T-helper 2 cell (primary cell): Measurements from ENCODE around the gene TRPV5.

Experiments used
- DNase-seq, 5 experiments: peaks; one replicate each; pipeline versions ENCODE4 v3.0.0 to v3.0.0-alpha.2; 2012 to 2022

Gene TRPV5

GRCh38 chr7:142883571-142884285, 49.8 kb downstream of the TRPV5 start:
- no peak for DNase-seq

DNA sequence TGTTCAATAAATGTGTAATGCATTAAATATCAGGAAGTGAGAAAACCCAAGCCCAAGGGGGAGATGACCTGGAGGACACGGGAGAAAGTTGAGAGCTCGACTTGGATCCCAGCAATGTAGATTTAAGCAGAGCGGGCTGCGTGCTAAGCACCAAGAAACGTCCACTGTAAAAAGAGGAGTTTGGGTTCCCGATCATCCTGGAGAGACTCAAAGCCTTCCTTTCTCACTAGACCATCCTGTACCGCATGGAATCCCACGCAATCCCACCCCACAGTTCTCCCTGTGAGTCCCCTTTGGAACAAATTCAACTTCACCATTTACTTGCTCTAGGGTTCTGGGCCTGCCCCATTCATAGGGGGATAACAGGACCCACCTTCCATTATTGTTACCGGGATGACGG, 50.4 kb downstream of the TRPV5 start:
- DNase-seq = no peak

DNA sequence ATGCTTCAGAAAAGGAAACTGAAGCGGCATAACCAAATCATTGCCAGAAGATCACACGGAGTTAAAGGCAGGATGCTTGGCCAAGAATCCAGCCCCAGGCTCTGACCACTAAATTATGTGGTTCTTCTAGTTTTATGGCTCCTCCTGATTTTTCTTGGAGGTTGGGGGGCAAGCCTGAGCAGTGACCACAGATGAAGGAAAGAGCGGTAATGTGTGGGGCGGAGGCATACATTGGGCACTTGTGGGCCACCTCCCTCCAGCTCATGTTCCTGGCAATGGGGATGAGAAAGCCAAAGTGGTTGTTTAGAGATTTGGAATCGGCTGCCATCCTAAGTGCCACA, 51.2 kb downstream of the TRPV5 start:
- DNase-seq = no peak

GRCh38 chr7:142881586-142882337, 51.8 kb downstream of the TRPV5 start:
- no peak for DNase-seq

DNA sequence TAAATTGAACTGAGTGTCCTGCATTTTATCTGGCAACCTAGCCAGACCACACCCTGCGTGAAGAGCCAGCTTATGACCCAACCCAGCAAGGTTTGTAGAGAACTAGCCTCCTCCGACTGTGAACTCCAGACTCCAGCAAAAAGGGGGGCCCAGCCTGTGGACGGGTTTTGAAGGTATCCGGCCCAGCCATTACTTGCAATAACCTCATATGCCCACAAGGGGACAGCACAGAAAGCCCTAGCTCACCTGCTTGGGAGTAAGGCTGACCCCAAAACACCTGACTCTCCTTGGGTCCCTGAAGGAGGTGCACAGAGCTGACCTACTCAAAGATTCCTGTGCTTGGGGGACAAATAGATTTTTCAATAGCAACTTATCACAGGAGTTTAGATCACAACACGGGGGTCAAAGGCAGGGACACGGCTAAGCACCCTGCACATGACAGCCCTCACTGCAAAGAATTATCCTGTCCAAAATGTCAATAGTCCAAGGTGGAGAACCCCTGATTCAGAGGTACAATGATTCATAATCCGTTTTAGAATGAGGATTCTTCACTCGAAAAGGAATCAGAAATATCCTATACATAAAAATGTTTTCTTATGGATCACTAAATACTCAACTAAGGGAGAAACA, 52.6 kb downstream of the TRPV5 start:
- DNase-seq = peak in 4 of 5 experiments; percentile 8 to 43 (median 21)

- DNase-seq = no peak
Observed at GRCh38 chr7:142879060-142879459, 54.5 kb downstream of the TRPV5 start.

- no peak for DNase-seq
Observed at GRCh38 chr7:142878315-142878714, 55.2 kb downstream of the TRPV5 start.

DNA sequence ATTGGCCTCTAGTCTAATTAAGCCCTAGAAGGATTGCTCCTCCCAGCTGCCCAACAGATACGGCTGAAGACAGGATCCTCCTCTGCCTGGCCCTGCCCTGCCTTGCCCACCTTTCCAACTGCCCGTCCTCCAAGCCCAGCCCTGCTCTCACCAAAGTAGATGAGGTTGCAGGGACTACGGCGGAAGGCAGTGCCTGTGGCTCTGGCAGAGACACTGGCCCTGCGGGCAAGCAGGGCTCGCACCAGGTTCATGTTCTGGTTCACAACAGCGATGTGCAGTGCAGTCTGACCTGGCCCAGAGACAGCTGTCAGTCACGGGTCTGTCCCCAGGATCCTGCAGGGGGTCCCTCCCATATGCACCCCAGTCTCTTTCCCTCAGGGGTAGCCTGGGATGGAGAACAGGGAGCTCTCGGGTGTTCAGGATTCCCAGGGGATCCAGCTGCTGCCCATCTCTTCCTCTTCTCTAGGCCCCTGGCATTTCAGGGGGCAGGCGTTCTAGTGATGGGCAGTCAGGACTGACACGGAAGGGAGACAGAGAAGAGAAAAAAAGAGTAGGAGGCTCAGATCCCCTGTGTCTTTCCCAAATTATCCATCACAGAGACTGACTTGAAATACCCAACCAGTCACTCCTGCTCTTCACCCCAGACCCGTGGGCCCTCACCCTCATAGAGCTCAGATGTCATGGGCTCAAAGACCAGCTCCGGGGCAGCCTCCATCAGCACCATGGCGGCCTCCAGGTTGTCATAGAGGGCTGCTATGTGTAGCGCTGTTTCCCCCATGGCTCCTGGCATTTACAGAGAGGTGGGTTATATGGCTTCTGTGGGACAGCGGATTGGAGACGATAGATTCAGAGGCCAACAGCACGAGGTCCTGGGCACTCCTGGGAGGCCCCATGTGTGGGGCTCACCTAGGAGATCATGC, 56.3 kb downstream of the TRPV5 start:
- no peak for DNase-seq

- DNase-seq = no peak
Observed at GRCh38 chr7:142876236-142876960, 57.1 kb downstream of the TRPV5 start.

GRCh38 chr7:142875456-142875855, 58.1 kb downstream of the TRPV5 start:
- no peak for DNase-seq

GRCh38 chr7:142874837-142875236, 58.7 kb downstream of the TRPV5 start:
- no peak for DNase-seq

DNA sequence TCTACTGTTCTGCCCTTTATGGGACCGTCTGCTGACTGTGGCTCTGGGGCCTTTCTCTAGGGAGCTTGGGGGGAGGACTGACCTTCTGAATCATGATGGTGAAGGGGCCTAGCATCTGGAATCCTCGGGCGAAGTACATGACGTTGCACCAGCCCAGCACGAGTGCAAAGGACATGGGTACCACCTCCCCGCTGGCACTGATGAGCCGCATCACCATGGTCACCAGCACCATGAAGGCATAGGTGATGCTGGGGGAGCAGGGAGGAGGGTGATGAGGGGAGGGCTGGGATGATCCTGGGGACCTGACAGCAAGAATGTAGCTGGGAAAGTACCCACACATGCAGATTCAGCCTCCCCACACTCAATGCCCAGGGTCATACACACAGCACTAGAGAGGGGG, 59.1 kb downstream of the TRPV5 start:
- DNase-seq = no peak

DNA sequence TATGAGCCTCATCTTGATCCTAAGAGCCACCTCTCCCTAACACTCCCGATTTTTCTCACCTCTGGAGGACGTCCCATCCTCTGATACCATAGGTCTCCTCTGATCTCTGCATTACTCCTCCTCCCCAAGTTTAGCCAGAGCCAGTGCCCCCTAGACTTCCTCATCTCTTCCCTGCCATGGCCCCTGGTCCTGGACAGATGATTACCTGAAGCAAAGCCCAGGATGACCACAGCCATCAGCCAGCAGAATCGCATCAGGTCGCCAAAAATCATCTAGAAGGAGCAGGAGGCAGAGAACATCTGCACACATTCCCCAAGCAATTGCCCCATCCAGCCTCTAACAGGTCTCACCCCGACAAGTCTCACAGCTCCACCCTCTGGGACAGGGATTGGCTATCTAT, 59.7 kb downstream of the TRPV5 start:
- no peak for DNase-seq

DNA sequence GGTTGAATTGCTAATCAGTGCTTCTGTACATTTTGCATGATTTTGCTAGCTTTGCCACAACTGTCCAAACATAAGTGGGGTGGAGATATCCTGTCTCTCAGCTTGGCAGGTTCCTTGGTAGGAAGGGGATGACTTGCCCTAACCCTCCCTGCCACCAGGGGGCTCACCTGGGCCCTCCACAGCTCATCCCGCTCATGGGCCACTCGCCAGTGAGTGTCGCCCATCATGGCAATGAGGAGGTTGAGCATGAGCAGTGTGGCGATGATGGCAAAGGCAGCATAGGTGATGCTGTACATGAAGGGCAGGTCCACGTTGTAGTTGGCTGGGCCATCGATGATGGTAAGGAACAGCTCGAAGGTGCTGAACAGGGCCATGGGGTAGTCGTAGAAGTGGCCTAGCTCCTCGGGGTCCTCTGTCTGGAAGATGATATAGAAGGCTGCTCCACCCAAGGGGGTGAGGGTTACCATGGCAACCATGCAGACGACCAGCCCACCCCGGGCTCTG, 60.2 kb downstream of the TRPV5 start:
- DNase-seq = peak in 1 of 5 experiments; percentile 27

DNA sequence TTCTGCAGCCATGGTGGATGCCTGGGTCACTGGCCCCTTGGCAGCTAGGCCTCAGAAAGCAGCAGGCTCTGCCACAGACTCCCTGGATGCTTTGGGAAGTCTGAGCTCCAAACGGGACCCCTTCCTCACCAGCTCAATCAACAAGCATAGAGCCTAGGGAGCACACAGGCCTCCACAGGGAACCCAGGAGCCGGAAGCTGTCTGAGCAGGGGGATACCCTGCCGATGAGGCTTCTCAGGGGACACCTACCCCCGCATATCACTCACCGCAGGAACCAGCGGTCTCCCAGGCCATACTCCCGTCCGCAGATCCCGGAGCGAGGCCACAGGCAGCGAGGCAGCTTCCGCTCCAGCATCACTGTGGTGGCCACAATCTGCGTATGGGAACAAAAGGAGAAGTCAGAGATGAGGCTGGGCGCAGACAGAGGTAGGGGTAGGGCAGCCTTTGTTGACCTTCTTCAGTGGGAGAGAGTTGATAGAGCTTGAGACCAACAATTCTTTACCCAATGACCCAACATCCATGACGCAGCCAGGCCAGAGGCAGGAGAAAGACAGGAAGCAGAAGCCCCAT, 61.4 kb downstream of the TRPV5 start:
- DNase-seq = no peak

- DNase-seq = no peak
Observed at GRCh38 chr7:142871260-142872105, 62.1 kb downstream of the TRPV5 start.

GRCh38 chr7:142870566-142871259, 62.8 kb downstream of the TRPV5 start:
- no peak for DNase-seq

GRCh38 chr7:142870147-142870559, 63.4 kb downstream of the TRPV5 start:
- no peak for DNase-seq

DNA sequence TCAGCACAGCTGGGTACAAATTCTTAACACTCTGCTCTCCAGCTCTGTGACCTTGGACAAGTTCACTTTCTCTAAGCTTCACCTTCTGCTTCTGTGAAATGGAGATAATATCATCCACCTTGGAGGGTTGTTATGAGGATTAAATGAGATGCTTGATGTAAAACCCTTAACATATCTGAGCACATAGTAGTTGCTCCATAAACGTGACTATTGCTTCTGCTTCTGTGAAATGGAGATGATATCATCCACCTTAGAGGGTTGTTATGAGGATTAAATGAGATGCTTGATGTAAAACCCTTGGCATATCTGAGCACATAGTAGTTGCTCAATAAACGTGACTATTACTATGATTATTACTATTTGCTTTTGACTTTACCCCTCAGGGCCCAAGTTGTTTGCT, 64.1 kb downstream of the TRPV5 start:
- DNase-seq = no peak

DNA sequence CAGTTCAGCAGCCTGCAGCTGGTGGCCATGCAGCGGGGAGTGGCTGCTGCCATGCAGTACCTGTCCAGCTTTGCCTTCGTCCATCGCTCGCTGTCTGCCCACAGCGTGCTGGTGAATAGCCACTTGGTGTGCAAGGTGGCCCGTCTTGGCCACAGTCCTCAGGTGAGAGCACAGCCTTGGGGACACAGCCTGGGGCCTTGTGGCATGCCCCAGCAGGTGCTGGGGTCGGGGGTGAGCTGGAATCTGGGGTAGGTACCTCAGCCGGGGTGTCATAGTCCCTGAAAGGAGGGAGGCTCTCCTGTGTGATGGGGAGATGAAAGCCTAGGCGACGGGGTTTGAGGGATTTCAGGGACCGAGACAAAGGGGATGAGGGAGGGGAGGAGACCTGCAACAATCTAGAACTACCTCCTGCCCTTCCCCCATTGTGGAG, 64.5 kb downstream of the TRPV5 start:
- no peak for DNase-seq
